Measurements from ENCODE around the gene BOD1L1. TPM values are rescaled to one million over a fixed set of nuclear protein-coding genes. Genes with fewer than 3 reads are reported as not detected.
A peak's percentile ranks its signal among the peaks of the same experiment; 100 is the strongest.

Gene BOD1L1
- total RNA-seq, 4 donors from 2014 or later: 30.3 to 39.8 (median 34.8) TPM

- no peaks in the 10 kb centered on the region for H3K36me3 ChIP-seq
- no peaks in the 10 kb centered on the region for H3K27me3 ChIP-seq
- peak overlapping the region; percentile 81 to 95 (median 85) for H3K4me3 ChIP-seq
- peaks cover 24 to 55% (median 37%) of the 10 kb centered on the region in 4 donors for H3K4me1 ChIP-seq
- peak overlapping the region; percentile 91 to 96 (median 94) for H3K27ac ChIP-seq (replicated peaks in 1 of 4)
- no peak for DNase-seq (ENCODE audit: extremely low spot score)
- WGBS: 1% methylated on average over 9 of the region's 9 CpGs
- no peak for TF ChIP-seq EP300 (IDR thresholded peaks at IDR 0.05)
- TF ChIP-seq POLR2AphosphoS5 (IDR thresholded peaks at IDR 0.05): no peak
- no peak for TF ChIP-seq CTCF (IDR thresholded peaks at IDR 0.05)
- TF ChIP-seq POLR2A (IDR thresholded peaks at IDR 0.05; ENCODE audit: low read depth): no peak
- H3K9me3 ChIP-seq: no peaks in the 10 kb centered on the region
- intact Hi-C loops (cut with DNase I): no loop called here
Measured at GRCh38 chr4:13626492-13627177, 890 bp downstream of the BOD1L1 start.

GRCh38 chr4:13618212-13618806 lies 9.2 kb downstream of the BOD1L1 start:
- 85% methylated on average over 2 of the region's 2 CpGs for WGBS
- Histone ChIP-seq H3K4me1 (peaks cover 0 to 27% (median 3%) of the 10 kb centered on the region in 4 donors), H3K27me3 (no peaks in the 10 kb centered on the region), H3K4me3 (no peak overlapping the region), H3K27ac (replicated peaks in 1 of 4) (no peak overlapping the region), H3K9me3 (no peaks in the 10 kb centered on the region), H3K36me3 (peaks cover 22 to 61% (median 45%) of the 10 kb centered on the region in 4 donors)
- intact Hi-C loops (cut with DNase I): no loop called here
- DNase-seq (ENCODE audit: extremely low spot score): no peak
- TF ChIP-seq CTCF (IDR thresholded peaks at IDR 0.05) (no peak), POLR2A (IDR thresholded peaks at IDR 0.05; ENCODE audit: low read depth) (no peak), EP300 (IDR thresholded peaks at IDR 0.05) (no peak), POLR2AphosphoS5 (IDR thresholded peaks at IDR 0.05) (no peak)

- intact Hi-C loops (cut with DNase I): no loop called here
- Histone ChIP-seq H3K4me3 (no peak overlapping the region), H3K36me3 (peaks cover 28 to 66% (median 50%) of the 10 kb centered on the region in 4 donors), H3K4me1 (peaks cover 0 to 22% (median under 1%) of the 10 kb centered on the region in 4 donors), H3K27ac (replicated peaks in 1 of 4) (no peak overlapping the region), H3K9me3 (no peaks in the 10 kb centered on the region), H3K27me3 (no peaks in the 10 kb centered on the region)
- no peak for DNase-seq (ENCODE audit: extremely low spot score)
- TF ChIP-seq POLR2AphosphoS5 (IDR thresholded peaks at IDR 0.05) (no peak), CTCF (IDR thresholded peaks at IDR 0.05) (no peak), EP300 (IDR thresholded peaks at IDR 0.05) (no peak), POLR2A (IDR thresholded peaks at IDR 0.05; ENCODE audit: low read depth) (no peak)
- 64% methylated on average over 3 of the region's 3 CpGs for WGBS
Measured at GRCh38 chr4:13617801-13618200, 9.7 kb downstream of the BOD1L1 start.

- peaks cover 39 to 78% (median 62%) of the 10 kb centered on the region in 4 donors for H3K36me3 ChIP-seq
- WGBS: 95% methylated on average over 4 of the region's 4 CpGs
- no peak overlapping the region for H3K4me3 ChIP-seq
- TF ChIP-seq CTCF (IDR thresholded peaks at IDR 0.05): no peak
- no peak for TF ChIP-seq POLR2AphosphoS5 (IDR thresholded peaks at IDR 0.05)
- TF ChIP-seq EP300 (IDR thresholded peaks at IDR 0.05): no peak
- TF ChIP-seq POLR2A (IDR thresholded peaks at IDR 0.05; ENCODE audit: low read depth): no peak
- intact Hi-C loops (cut with DNase I): no loop called here
- no peak overlapping the region for H3K27ac ChIP-seq (replicated peaks in 1 of 4)
- no peaks in the 10 kb centered on the region for H3K9me3 ChIP-seq
- H3K27me3 ChIP-seq: no peaks in the 10 kb centered on the region
- peaks cover 0 to 14% (median 4%) of the 10 kb centered on the region in 4 donors for H3K4me1 ChIP-seq
- no peak for DNase-seq (ENCODE audit: extremely low spot score)
Measured at GRCh38 chr4:13616597-13616996, 10.9 kb downstream of the BOD1L1 start.

All from esophagus muscularis mucosa (tissue), 4 donors.